Pons (tissue), 1 donor: ENCODE data around the gene BEND4.
"Not testable (repeated sequence)": the region's sequence is repeated elsewhere in the genome, so short reads cannot be mapped to it uniquely, and the experiment has no call there.

Experiments used
- DNase-seq: peaks from one replicate; pipeline ENCODE4 v3.0.0-alpha.2; 2016; ENCODE audit warnings: low spot score

The BEND4 gene

GRCh38 chr4:42152507-42153504, at the start of gene BEND4:
Gene BEND4 (minus strand): TSS chr4:42152655. CDS start chr4:42152143, 512 bp downstream.
- DNase-seq = no peak

DNA sequence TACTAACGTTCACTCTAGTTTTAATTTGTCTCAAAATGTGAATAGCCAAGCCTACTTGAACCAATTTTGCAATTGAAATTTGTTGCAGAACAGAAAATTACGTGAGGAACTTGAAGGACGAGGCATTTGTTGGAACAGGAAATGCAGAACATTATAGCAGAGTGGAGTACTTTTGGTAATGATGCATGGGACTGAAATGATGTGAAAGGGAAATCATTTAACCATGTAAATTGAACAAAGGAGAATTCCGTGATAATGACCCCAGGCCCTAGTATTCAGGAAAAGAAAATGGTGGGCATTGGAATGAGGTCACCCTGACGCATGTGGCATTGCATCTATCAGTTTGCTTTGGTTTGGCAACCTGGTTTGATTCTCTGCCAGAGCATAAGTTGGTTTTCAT, 44.9 kb upstream of the BEND4 start:
- no peak for DNase-seq

DNA sequence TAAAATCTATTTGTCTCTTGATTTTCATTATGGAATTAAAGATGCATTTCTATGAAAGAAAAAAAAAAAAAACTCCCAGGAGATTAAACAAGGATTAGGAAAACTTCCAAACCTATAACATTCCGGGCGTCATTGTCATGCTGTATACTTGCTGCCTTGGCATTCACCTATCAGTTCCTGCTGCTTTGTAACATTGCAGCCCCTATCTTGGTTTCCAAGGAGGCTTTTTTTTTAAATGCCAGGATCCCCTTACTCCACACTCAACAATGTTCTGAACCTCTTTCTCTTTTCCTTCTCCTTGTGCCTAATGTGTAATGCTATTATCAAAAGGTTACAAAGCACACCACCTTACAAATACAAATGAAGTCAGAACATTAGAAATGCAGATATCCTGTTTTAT, 20.5 kb upstream of the BEND4 start:
- no peak for DNase-seq

DNA sequence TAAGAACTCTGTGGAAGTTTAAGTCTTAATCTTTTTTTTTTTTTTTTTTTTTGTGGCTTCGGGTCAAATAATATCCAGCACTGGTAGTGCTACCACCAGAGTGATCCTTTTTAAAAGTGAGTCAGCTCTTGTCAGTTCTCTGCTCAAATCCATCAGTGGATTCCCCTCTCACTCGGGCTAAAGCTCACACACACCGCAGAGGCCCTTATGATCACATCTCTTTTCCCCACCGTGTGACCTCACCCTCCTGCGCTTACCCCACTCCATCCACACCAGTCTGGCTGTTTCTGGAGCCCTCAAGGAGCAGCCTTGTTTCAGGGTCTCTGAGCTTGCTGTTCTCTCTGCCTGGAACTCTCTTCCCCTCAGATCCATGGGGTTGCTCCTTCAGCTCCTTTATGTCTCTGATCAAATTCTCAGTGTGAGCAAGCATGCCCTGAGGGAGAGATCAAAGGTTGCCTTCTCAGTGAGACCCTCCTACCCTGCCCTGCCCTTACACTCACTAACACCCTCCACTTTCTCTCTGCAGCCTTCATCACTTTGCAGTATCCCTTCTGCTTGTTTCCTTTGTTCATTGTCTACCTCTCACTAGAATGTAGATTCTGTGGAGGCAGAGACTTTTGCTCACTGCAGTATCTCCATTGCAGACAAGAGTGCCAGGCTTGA, 19.8 kb upstream of the BEND4 start:
- DNase-seq = no peak

- no peak for DNase-seq
These were observed 15.3 kb upstream of the BEND4 start for GRCh38 chr4:42167709-42168108.

DNA sequence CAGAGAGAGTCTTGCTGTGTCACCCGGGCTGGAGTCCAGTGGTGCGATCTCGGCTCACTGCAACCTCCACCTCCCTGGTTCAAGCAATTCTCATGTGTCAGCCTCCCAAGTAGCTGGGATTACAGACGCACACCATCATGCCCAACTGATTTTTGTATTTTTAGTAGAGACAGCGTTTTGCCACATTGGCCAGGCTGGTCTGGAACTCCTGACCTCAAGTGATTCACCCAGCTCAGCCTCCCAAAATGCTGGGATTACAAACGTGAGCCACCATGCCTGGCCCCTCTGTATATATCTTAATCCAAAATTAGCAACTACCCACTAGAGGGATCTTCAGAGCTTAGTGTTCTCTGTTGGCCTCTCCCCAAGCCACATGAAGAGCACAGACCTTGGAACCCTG, 13.7 kb upstream of the BEND4 start:
- not testable (repeated sequence) for DNase-seq

DNA sequence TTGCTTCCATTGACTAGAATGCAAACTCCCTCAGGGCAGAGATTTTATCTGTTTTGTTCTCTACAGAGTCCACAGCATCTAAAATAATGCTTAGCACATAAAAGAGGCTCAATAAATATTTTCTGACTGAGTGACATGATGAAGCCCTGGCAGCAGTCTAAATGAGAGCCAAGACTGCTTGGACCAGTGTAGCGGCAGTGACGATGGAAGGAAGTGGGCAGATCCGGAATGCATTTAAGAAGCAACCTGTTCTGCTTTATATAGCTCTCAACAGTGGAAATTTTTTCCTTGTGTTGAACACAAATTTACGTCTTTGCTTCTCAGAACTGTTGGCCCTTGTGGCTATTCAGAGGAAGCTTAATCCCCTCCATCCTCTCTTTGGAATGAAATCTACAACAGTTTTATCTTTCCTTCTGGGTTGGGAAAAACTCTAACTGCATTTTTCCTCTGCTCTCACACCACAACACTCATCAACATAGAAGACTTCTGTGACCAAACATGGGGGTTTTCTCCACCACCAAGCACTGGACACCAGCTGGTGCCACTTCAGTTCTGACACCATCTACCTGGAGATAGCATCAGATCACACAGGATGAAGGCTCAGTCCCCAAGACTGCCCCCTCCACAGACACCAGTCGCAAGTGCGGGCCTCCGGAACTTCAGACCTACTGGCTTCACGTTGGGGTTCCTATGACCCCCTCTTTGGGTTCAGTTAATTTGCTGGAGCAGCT, 7.0 kb upstream of the BEND4 start:
- DNase-seq = no peak

GRCh38 chr4:42151568-42152506, 618 bp downstream of the BEND4 start:
- DNase-seq = no peak

DNA sequence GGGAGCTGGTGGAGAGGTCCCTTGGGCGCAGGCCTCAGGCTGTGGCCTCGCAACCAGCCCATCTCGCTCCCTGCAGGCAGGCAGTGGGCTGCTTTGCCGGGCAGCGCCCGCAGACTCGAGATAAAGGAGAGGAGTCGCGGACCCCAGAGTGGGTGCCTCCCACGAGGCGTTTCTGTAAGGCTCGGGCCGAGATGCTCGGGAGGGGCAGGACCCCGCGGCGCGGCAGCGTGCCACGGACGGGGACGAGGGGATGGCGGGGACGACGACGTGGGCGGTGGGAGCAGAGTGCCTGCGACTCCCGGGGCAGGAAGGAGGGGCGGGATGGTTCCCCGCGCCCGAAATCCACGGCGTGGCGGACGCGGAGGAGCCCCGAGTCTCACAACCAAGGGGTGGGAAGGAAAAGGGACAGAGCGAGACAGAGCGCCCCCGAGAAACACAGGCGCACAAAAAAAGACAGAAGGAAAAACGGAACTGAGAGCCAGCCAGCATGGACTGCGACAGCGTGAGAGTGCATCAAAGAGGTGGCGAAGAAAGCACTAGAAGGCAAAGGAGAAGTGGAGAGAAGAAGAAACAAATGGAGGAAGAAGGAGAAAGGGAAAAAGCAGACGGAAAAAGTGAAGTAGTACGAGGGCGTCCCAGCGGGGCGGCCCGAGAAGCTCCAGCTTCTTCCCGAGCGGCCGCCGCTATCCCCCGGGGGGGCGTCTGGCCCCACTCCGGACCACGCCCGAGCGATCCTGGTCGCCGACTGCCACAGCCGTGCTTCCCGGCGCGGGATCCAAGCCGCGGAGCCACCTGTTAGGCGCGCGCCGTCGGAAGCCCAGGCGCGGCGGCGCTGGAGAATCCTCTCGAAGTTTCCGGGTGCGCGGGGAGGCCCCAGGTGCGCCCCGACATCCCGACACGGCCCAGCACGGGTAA, 1.5 kb downstream of the BEND4 start:
- DNase-seq = no peak

GRCh38 chr4:42149004-42149403, 3.5 kb downstream of the BEND4 start:
- no peak for DNase-seq

GRCh38 chr4:42148425-42148824, 4.0 kb downstream of the BEND4 start:
- DNase-seq = no peak

- no peak for DNase-seq
These were observed 8.4 kb downstream of the BEND4 start for GRCh38 chr4:42144028-42144427.

DNA sequence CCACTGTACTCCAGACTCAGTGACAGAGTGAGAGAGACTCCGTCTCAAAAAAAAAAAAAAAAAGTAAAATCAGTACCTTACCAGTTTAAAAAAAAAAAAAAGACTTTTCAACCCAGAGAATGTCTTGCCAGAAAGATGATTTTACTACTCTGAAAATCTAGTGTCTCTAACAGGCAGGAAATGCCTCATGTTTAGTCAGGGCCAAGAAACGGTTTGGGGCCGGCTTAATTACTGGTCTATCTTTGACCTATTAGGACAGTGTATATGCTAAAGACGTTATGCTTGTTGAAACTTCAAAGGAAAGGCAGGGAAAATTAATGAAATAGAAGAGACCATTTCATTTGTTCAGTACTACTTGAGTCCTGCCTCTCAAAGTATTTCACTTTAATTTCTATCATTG, 9.9 kb downstream of the BEND4 start:
- DNase-seq = no peak

GRCh38 chr4:42136371-42136770, 16.1 kb downstream of the BEND4 start:
- no peak for DNase-seq

DNA sequence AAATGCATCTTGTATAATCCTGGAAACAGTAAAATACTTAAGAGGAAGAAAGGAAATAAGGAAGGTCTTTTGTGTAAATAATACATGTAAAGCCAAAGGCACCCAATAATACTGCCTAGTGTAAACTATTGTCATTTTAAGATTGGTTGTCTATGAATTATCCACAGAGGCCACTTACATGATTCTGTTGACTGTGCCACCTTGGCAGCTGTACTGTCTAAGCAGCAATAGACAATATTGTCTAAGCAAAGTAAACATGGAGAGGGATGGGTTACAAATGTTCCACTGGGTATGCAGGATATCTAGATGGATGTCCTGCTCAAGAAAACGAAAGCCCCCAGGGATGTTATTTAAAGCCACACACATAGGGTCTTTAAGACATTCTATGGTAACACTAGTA, 19.4 kb downstream of the BEND4 start:
- no peak for DNase-seq

DNA sequence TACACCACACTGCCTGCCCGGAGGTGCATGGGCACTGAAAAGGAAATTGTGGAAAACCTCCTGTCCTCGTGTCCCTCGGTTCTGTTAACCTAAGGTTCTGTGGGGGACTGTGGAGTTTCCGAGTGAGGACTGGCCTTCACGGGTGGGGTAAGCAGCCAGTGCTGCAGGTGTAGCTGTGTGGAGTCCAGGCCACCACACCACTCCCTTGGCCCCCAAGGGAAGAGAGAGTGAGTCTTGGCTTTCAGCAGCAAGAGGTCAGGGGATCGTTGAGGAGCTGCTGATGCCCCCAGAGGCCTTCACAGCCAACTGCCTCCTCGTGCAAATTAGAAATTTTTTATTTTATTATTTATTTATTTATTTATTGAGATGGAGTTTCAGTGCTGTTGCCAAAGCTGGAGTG, 20.4 kb downstream of the BEND4 start:
- DNase-seq = no peak

GRCh38 chr4:42123071-42123644, 29.3 kb downstream of the BEND4 start:
- no peak for DNase-seq

DNA sequence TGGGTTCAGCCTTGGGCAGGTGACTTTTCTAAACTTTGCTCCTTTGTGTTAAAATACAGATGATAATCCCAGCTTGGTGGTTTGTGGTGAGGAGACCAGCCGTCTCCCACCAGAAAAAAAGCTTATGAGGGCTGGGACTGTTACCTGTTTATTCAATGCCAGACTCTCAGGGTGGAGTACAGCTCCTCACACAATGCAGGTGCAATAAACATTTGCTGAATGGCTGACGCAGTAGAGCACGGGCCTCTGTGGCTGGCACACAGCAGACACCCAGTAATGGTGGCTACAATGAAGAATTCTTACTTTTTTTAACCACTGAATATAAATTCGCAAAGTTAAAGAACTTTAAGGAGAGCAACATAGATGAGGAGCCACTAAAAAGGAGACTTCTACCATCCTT, 30.2 kb downstream of the BEND4 start:
- no peak for DNase-seq

DNA sequence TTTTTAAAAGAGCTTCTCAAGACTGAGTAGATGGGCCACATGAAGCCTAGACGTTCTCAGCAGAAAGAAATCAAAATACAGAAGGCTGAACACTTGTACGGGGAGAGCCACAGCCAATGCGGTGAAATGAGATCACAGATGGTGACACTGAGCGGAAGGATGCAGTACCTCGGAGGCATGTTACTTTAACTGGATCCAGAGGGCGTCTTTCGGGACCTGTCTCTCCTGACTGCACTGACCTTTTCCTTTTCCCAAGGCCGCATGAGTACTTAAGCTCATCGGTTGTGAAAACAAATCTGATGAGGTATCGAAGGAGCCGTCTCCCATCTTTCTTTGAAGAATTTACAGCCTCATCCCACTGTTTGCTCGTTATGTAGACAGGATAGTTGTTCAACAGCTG, 32.6 kb downstream of the BEND4 start:
- no peak for DNase-seq

DNA sequence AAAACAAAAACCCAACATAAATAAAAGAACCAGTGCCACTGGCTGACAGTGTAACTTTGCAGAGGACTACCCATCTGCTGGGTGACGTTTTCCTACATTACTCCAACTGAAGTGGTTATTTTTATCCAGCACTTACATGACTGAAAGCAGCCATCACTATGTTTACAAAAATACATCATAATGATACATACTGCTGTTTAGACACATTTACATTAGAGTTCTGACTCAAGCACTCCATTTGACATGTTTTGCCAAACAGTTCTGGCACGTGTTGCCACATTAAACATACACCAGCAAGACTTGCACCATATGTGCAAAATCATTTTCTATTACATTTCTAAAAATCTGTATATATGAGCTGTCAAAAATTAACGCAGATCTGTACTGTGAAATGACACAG, 39.6 kb downstream of the BEND4 start:
- no peak for DNase-seq
